ENCODE results near the gene PATJ. TPM values are rescaled to one million over a fixed set of nuclear protein-coding genes. Genes with fewer than 3 reads are reported as not detected.

PATJ gene
- total RNA-seq, 1 experiment from 2014 or later = 28.7 TPM

GRCh38 chr1:62024690-62025089 is 282.4 kb downstream of the PATJ start:
- TF ChIP-seq EZH2 (IDR thresholded peaks at IDR 0.05; ENCODE audit: low read length, unreplicated experiment) (no peak), EZH2phosphoT487 (IDR thresholded peaks at IDR 0.05; ENCODE audit: borderline replicate concordance, low read length) (no peak), CTCF (conservative IDR thresholded peaks at IDR 0.05; ENCODE audit: low read depth, low read length) (no peak)
- no peaks in the 10 kb centered on the region for H3F3A ChIP-seq (ENCODE audit: low read length, unreplicated experiment)
- no peaks in the 10 kb centered on the region for H3K79me2 ChIP-seq (ENCODE audit: low read length)
- no peaks in the 10 kb centered on the region for H3K9me3 ChIP-seq (ENCODE audit: low read length)
- H3K9ac ChIP-seq (ENCODE audit: low read length) = no peak overlapping the region
- POLR2A ChIA-PET (ENCODE audit: unreplicated experiment) = no interaction called here
- H3K4me2 ChIP-seq (ENCODE audit: low read length) = no peak overlapping the region
- H2AFZ ChIP-seq (ENCODE audit: low read length) = no peak overlapping the region
- H3K27me3 ChIP-seq (ENCODE audit: low read length) = no peaks in the 10 kb centered on the region
- no TSS peak for BruUV-seq (replicated peaks)
- no peaks in the 10 kb centered on the region for H4K20me1 ChIP-seq (ENCODE audit: low read length)
- no peaks in the 10 kb centered on the region for H3K9me2 ChIP-seq (replicated peaks; ENCODE audit: low read length)
- no peak overlapping the region for H3K4me3 ChIP-seq (ENCODE audit: low read length)
- H3K4me1 ChIP-seq (ENCODE audit: insufficient read depth, low read length) = no peaks in the 10 kb centered on the region
- ATAC-seq = no peak
- intact Hi-C loops (cut with micrococcal nuclease) = no loop called here
- 0 out of 2 replicates have a peak, but pooled peaks cover 5% of the 10 kb centered on the region for H3K36me3 ChIP-seq (ENCODE audit: low read depth, low read length)
- CTCF ChIA-PET = no interaction called here
- no peak overlapping the region for H3K27ac ChIP-seq (ENCODE audit: low read length)
- no peak for DNase-seq

- BruUV-seq (replicated peaks) = no TSS peak
- intact Hi-C loops (cut with micrococcal nuclease) = no loop called here
Measured at GRCh38 chr1:62025154-62025553, 282.9 kb downstream of the PATJ start.

More at GRCh38 chr1:62025154-62025553, 282.9 kb downstream of the PATJ start:
- no peak overlapping the region for H3K27ac ChIP-seq (ENCODE audit: low read length)
- H3K9me2 ChIP-seq (replicated peaks; ENCODE audit: low read length) = no peaks in the 10 kb centered on the region
- 0 out of 2 replicates have a peak, but pooled peaks cover 5% of the 10 kb centered on the region for H3K36me3 ChIP-seq (ENCODE audit: low read depth, low read length)
- no peaks in the 10 kb centered on the region for H3K27me3 ChIP-seq (ENCODE audit: low read length)
- H3K4me3 ChIP-seq (ENCODE audit: low read length) = no peak overlapping the region
- DNase-seq (no peak), ATAC-seq (no peak)
- CTCF ChIA-PET = no interaction called here
- H3F3A ChIP-seq (ENCODE audit: low read length, unreplicated experiment) = no peaks in the 10 kb centered on the region
- H3K79me2 ChIP-seq (ENCODE audit: low read length) = no peaks in the 10 kb centered on the region
- no peaks in the 10 kb centered on the region for H3K9me3 ChIP-seq (ENCODE audit: low read length)
- H3K4me1 ChIP-seq (ENCODE audit: insufficient read depth, low read length) = no peaks in the 10 kb centered on the region
- no peak overlapping the region for H3K9ac ChIP-seq (ENCODE audit: low read length)
- H3K4me2 ChIP-seq (ENCODE audit: low read length) = no peak overlapping the region
- H2AFZ ChIP-seq (ENCODE audit: low read length) = no peak overlapping the region
- no peaks in the 10 kb centered on the region for H4K20me1 ChIP-seq (ENCODE audit: low read length)
- no peak for TF ChIP-seq EZH2 (IDR thresholded peaks at IDR 0.05; ENCODE audit: low read length, unreplicated experiment)
- no peak for TF ChIP-seq EZH2phosphoT487 (IDR thresholded peaks at IDR 0.05; ENCODE audit: borderline replicate concordance, low read length)
- TF ChIP-seq CTCF (conservative IDR thresholded peaks at IDR 0.05; ENCODE audit: low read depth, low read length) = no peak
- POLR2A ChIA-PET (ENCODE audit: unreplicated experiment) = no interaction called here
